Measurements from ENCODE around the gene SPG7.
"Not testable (repeated sequence)": the region's sequence is repeated elsewhere in the genome, so short reads cannot be mapped to it uniquely, and the experiment has no call there.

The SPG7 gene

DNA sequence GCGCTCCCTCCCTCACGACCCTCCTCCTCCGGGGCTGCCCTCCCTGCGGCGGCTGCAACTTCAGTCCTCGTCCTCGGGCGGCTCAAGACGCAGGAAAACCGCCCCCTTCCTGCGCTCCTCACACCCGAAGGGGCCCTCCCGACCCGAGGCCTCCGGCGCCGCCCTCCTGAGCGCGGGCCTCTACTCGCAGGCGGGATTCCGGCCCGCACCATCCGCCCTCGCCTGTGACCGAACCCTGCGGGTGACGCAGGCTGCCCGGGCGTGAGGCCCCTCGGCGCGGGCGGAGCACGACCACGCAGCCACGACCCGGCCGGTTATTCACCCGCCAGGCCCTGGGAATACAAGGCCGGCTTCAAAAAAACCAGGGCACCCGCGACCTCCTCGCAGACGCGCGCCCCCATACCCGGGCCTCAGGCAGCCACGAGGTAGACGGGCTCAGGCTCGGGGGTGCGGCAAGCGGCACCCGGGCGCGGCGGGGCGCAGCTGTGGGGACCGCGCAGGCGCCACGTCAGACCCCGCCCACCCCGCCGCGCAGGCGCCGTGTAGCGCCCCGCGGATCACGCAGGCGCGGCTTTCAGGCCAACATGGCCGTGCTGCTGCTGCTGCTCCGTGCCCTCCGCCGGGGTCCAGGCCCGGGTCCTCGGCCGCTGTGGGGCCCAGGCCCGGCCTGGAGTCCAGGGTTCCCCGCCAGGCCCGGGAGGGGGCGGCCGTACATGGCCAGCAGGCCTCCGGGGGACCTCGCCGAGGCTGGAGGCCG is at the start of gene SPG7:
TSS of gene SPG7 (plus strand) at position 570 of the 757 bp plus-strand sequence. CDS start at position 585, 15 bp downstream.
- peak; percentile 89 to 91 for DNase-seq

DNA sequence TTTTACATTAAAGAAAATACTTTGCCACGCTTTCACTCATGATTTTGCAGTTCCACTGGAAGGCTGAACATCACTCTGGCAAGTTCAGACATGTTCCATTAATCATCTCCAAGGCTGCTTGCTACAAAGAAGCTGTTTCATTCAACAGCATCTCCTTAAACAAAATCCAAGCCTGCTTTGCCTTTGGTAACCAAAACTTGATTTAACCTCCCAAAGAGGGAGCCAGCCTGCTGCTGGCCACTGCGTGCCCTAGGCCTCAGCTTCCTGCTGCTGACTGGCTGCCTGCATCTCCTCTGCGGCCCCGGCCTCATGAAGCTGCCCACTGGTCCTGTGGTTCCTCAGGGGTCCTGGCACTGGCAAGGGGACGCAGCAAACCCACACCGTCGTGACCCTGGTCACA is 49.7 kb upstream of the SPG7 start:
- no peak for DNase-seq

DNA sequence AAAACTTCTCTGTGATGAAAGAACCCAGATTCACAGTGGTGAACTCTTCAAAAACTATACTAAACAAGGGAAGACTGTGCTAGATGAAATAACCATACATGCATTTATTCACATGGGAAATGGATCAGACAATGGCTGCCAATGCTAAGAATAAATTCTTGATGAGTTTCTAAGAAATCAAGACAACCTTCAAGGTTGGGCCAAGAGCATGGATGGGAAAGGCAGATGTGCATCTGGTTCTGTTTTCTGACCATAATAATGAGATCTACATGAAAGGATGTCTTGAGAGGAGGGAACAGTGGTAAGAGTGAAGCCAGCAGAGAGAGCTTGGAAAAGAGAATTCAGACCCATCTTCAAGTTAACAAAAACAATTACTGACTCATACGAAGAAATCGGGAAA is 49.2 kb upstream of the SPG7 start:
- no peak for DNase-seq

DNA sequence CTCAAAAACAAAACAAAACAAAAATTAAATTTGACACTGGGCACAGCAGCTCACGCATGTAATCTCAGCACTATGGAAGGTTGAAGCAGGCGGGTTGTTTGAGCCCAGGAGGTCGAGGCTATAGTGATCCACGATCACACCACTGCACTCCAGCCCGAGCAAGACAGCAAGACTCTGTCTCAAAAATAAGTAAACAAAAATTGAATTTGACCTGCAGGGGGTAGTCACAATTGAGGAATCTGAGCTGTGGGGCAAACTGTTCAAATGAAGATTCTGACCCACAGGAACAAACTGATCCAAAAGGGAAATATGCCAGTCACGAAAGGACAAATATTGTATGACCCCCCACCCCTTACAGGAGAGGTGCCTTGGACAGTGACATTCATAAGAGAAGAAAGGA is 47.6 kb upstream of the SPG7 start:
- DNase-seq = no peak

DNA sequence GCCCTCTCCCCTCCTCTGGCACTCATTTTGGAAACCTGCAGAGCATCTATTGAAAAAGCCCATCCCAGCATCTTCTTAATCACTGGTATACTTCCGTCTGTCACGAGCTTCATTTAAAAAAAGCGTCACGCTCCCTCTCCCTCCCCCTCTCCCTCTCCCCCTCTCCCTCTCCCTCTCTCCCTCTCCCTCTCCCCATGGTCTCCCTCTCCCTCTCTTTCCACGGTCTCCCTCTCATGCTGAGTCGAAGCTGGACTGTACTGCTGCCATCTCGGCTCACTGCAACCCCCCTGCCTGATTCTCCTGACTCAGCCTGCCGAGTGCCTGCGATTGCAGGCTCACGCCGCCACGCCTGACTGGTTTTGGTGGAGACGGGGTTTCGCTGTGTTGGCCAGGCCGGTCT is 46.3 kb upstream of the SPG7 start:
- DNase-seq = not testable (repeated sequence)

DNA sequence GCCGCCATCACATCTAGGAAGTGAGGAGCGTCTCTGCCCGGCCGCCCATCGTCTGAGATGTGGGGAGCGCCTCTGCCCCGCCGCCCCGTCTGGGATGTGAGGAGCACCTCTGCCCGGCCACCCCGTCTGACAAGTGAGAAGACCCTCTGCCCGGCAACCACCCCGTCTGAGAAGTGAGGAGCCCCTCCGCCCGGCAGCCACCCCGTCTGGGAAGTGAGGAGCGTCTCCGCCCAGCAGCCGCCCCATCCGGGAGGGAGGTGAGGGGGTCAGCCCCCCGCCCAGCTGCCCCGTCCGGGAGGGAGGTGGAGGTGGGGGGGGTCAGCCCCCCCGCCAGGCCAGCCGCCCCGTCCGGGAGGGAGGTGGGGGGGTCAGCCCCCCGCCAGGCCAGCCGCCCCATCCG is 45.6 kb upstream of the SPG7 start:
- DNase-seq = not testable (repeated sequence)

DNA sequence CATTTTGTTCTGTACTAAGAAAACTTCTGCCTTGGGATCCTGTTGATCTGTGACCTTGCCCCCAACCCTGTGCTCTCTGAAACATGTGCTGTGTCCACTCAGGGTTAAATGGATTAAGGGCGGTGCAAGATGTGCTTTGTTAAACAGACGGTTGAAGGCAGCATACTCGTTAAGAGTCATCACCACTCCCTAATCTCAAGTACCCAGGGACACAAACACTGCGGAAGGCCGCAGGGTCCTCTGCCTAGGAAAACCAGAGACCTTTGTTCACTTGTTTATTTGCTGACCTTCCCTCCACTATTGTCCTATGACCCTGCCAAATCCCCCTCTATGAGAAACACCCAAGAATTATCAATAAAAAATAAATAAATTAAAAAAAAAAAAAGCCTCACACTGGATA is 44.9 kb upstream of the SPG7 start:
- not testable (repeated sequence) for DNase-seq

DNA sequence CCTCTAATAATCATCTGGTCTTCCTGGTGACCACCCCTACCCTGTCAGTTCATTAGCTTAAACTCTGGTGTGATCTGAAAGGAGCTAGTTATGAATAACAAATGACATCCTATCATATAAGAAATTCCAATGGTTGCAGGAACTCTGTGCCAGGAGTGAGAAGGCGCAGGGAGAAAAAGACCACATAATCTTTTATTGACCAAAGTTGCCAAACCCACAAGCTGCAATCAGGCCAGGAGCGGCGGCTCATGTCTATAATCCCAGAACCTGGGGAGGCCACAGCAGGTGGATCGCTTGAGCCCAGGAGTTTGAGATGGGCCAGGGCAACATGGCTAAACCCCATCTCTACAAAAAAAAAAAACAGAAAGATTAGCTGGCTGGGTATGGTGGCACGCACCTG is 41.3 kb upstream of the SPG7 start:
- DNase-seq = no peak

DNA sequence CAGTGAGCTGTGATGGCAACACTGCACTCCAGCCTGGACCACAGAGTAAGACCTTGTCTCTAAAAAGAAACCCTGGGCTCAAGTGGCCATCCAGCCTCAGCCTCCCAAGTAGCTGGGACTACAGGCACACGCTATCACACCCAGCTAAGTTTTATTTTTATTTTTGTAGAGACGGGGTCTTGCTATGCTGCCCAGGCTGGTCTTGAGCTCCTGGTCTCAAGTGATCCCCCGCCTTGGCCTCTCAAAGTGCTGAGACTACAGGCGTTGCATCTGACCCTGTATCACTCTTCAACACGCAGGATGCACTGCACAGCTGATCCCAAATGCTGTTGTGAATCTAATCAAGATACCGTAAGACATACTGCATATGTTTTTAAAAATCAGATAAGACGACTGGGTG is 40.8 kb upstream of the SPG7 start:
- no peak for DNase-seq

DNA sequence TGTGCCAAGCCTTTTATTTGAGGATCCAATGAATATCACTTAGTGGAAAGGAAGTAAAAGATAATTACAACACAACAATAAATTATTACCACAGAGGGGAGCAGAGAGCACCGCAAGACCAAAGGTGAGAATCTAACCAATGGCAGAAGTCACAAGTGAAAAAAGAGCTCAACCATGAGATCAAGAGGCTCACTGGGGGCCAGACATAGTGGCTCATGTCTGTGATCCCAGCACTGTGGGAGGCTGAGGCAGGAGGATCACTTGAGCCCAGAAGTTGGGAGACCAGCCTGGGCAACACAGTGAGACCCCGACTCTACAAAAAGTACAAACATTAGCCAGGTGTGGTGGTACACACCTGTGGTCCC is 35.5 kb upstream of the SPG7 start:
- no peak for DNase-seq

DNA sequence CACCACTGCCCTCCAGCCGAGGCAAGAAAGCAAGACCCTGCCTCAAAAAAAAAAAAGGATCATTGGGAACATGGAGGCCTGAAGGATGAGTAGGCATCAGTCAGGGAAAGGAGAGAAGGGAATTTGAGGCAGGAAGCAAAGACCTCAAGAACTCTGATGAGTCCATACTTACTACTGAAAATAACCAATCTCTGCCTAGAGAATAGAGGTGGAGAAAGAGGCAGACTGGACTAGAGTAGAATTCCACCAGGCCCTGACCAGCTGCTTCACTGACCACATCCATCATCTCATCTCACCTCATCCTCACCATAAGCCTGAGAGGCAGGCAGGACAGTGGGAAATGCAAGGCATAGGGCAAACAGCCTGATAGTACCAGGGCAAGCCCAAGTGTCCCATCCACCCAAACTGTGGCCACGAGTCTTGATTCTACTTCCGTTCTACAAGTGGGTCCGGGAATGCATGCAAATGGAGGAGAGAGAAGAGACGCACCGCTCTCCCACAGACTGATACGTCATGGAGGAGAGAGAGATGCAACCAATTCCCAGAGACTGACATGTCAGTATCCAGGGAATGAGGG is 35.0 kb upstream of the SPG7 start:
- no peak for DNase-seq

DNA sequence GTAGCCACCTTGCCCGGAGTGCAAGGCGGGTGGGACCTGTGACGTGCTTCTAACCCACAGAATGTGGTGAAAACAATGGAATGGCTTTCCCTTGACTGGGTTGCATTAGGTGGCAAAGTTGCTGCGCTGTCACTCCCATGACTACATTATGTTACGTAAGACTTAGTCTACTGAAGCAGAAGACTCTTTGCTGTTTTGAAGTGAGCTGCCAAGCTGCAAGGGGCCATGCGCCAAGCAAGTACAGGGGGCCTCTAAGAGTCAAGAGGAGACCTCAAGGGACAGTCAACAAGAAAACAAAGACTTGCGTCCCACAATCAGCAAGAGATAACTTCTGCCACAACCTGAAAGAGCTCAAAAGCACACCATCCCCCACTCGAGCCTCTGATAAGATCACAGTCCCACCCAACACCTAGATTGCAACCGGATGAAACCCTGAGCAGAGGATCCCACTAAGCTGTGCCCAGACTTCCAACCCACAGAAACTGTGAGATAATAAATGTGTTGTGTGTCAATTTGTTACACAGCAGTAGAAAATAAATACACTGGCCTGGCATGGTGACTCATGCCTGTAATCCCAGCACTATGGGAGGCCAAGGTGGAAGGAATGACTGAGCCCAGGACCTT is 34.3 kb upstream of the SPG7 start:
- DNase-seq = no peak

DNA sequence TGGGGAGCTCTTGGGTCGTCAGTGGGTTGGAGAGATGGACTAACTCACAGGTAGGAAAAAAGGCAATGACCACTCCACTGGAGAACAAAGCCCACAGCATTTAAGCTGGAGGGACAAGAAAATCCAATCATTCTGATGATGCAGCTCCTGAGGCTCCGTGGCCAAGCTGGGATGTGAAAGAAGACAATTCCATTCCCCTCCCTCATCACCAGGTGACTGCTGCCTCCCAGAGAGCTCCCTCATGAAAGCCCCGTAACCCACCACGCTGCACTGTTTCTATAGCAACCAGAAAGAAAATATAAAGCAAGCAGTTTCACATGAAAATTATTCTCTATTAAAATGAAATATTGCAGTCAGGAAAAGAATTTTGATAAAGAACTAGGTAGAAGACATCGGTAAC is 33.1 kb upstream of the SPG7 start:
- DNase-seq = no peak

DNA sequence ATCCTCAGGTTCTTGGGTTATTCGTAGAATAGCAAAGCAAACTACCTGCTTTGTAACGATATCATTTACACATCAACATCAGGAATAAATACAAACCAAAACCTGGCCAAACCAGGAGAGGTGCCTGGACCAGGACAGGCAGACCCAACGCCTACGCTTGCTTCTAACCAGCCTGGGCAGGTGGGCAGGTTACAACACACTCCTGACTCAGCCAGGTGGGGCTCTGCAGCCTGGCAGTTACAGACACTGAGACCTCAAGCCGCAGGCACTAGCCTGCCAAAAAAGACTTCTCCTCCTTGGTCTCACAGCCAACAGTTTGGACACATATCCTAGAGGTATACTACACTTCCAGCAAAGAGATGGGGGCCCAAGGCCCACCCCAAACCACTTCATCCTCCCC is 31.8 kb upstream of the SPG7 start:
- no peak for DNase-seq

DNA sequence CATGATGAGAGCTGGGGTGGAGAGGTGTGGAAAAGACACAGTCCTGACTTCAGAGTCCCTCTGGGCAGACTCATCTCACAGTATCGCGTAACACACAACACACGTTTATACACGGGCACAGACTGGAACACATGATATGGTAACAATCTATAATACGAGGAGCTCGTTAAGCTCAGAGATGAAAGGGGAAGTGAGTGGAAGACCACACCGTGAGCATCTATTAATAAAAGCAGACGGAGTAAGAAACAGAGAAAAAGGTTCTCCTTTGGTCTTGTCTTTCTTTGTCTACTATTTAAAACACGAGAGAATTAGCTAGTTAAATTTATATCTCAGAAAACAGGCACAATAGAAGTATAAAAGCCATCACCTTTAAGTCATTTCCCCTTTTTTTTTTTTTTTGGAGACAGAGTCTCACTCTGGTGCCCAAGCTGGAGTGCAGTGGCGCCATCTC is 31.4 kb upstream of the SPG7 start:
- no peak for DNase-seq

DNA sequence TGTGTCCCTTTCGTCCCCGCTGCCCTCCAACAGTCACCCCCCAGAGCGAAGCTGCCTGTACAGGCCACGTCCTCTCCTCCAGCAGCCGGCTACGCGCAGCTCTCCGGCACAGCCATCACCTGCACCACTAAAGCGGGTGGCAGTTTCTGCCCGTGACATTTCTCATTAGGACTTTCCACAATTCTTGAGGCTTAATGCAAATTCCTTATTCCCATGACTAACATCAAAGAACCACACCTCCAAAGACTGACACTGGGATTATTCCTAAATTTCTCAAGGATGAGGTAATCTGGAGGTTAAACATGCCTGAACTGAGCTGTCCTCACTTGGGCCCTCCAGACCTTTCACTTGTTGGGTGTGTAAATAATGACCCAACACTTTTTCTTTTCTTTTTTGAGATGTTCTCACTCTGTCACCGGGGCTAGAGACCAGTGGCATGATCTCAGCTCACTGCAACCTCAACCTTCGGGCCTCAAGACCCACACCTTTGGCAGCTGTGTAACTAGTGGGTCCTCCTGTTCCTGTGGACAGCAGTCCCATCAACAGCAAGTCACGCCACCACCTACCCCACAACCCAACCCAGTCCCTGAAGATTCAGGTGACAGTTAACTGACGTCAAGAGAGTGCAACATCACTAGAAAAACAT is 29.5 kb upstream of the SPG7 start:
- no peak for DNase-seq

DNA sequence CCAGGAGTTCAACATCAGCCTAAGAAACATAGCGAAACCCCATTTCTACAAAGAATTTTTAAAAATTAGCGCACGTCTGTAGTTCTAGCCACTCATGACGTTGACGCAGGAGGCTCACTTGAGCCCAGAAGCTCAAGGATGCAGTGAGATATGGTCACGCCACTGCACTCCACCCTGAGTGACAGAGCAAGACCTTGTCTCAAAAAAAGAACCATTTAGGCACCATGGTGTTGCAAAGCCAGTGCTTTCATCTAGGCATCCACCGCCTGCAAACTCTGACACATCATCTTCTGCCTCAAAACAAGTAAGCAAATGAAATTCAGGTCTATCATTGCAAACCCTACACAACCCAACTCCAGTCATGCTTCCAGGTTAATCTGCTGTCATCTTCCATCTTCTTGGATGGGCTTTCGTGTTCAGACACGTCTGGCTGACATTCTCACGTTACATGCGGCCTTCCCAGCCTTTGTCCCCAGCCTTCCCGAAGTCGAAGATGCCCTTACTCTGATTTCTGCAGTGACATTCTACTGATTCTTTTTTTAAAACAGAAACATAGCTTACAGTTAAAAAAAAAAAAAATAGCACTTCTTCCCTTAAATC is 26.7 kb upstream of the SPG7 start:
- DNase-seq = no peak

DNA sequence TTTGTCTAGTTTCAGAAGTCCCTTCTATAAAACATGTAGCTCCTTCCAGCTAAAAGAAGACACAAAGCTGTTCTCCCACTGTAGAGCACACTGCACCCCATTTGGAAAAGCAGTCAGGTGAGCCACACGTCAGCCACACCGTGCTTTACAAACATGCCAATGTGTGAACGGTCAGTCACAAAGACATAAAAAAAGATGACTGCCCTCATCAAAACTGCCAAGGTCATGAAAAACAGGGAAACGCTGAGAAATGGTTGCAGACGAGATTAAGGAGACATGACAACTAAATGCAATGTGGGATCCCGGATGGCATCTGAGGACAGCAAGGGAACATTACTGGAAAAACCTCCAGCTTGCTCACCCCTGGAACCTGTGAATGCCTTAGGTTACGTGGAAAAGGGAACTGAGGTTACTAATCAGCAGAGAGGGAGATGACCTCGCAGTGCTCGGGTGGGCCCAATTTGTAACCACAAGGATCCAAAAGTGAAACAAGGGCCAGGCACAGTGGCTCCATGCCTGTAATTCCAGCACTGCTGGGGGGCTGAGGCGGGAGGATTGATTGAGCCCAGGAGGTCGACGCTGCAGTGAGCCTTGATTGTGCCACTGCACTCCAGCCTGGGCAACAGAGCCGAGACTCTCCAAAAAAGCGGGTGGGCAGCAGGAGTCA is 25.9 kb upstream of the SPG7 start:
- DNase-seq = no peak

DNA sequence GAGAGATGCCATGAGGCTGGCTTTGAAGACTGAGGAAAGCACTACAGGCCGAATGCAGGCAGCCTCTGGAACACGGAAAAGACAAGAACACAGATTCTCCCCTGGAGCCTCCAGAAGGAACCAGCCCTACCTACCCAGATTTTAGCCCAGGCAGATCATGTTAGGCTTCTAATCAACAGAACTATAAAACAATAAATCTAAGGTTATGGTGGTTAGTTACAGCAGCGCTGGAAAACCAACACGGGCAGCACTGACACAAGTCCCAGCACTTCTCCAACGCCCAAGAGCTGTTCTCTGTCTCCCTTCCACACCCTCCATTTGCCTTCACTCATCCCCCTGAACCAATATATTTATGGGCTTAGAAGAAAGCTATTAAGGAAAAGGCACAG is 25.4 kb upstream of the SPG7 start:
- no peak for DNase-seq

DNA sequence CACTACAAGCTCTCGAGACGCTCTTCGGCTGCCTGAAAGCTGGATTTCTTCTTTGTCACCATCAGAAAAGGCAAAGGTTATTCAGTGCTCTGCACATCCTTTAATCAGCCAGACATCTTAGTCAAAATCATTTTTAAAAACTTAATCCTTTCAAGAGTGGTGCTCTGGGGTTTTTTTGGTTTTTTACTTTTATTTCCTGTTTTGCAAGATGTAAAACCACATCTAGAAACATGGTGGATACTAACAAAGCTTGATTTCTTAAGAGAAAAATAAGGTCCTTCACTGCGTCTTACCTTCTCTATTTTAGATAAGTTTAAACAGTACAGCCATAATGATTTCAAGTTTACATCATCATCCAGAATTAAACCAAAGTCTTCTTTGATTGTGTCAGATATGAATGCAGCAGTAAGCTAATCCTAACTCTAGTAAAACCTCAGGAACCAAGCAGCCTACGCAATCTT is 24.1 kb upstream of the SPG7 start:
- DNase-seq = no peak

DNA sequence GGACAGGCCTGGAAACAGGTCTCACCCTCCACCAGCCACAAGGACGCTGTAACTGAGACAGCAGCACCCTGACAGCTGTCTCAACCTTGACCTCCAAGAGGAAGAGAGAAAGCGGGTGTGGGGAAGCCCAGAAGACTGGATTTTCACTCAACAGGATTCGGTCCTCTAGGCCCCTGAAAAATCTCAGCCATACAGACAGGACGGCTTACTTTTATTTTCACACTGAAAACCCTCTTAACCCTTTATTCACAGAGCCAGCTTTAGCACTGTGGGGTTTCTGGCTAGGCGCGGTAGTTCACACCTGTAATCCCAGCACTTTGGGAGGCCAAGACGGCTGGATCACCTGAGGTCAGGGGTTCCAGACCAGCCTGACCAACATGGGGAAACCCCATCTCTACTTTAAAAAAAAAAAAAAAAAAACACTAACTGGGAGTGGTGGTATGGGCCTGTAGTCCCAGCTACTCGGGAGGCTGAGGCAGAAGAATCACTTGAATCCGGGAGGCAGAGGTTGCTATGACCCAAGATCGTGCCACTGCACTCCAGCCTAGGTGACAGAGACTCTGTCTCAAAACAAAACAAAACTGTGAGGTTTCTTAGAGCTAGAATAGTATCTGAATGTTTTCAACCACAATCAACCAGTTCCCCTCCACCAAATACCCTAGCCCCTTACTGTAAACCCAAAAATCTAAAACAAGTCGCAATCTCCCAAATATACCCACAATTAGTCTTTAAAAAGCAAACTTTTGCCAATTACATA is 23.1 kb upstream of the SPG7 start:
- DNase-seq = no peak

DNA sequence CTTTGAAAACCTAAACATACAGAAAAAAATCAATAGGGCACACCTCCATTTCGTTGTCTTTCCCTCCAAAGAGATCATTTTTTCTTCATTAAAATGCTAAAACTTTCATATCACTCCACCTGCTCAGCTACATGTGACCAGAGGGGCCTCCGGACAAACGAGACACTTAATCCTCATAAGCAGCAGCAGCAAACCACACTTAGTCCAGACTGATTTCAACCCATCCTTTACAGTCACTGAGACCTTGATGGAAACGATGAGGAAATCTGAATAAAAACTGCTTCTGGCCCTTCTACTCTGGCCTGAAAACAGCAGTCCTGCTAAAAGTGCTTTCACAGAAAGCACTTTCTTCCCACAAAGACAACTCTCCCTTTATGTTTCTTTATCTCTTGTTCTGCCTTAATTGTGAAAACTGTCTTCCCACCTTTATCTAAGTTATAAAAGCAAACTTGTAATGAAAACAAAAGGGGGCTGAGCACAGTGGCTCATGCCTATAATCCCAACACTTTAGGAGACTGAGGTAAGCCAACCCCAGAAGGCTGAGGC is 22.4 kb upstream of the SPG7 start:
- DNase-seq = no peak
